ENCODE data around the gene FADS1. TPM values are rescaled to one million over a fixed set of nuclear protein-coding genes. Genes with fewer than 3 reads are reported as not detected.
A peak's percentile ranks its signal among the peaks of the same experiment; 100 is the strongest.

Gene FADS1
- total and polyA plus RNA-seq, 4 donors, result 63.6 to 94.9 (median 91.9) TPM

DNA sequence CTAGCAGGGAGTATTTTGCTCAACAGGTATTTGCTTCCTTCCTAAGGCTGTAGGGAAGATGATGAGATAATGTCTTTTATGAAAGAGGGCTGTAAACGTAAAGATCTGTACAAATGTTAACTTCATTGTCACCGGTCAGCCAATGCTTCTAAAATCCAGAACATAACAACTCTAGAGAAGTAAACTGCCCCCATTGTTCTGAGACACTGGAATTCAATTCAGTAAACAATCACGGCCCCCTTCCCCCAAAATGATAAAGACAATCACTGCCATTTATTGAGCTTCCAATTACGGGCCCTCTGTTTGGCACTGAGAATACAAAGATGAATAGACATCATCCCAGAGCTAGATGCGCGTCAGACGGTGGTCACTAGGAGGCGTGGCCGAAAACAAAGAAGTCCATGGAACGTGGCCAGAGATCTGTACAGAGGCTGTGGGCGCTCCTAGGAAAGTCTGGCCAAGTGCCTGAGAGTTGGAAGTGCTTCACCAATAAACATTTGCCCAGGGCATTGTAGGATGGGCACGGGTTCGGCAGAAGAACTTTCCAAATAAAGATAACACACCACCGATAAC, 25.0 kb downstream of the FADS1 start:
- Histone ChIP-seq H3K4me1 (ENCODE audit: control insufficient read depth, insufficient read depth, low read length) (peaks cover 38% of the 10 kb centered on the region), H3K9me3 (ENCODE audit: control insufficient read depth, insufficient read depth, low read length) (no peaks in the 10 kb centered on the region), H3K4me3 (ENCODE audit: low read depth, low read length) (peak overlapping the region; percentile 90), H3K27ac (ENCODE audit: low read depth, low read length) (peak overlapping the region; percentile 93), H3K36me3 (ENCODE audit: control insufficient read depth, insufficient read depth, low read length) (peaks cover 51% of the 10 kb centered on the region), H3K27me3 (ENCODE audit: control insufficient read depth, insufficient read depth, low read length) (no peaks in the 10 kb centered on the region)
- WGBS (ENCODE audit: insufficient coverage), result 0% methylated on average over 11 of the region's 14 CpGs
- peak; percentile 61 to 94 (median 74) for DNase-seq (ENCODE audit: low read depth in 4 of 6, low spot score in 6 of 6)

- WGBS (ENCODE audit: insufficient coverage), result 53% methylated on average over 6 of the region's 9 CpGs
Observed at GRCh38 chr11:61787928-61788491, 28.8 kb downstream of the FADS1 start.

GRCh38 chr11:61785837-61786402, 30.9 kb downstream of the FADS1 start:
- H3K9me3 ChIP-seq (ENCODE audit: control insufficient read depth, insufficient read depth, low read length), result no peaks in the 10 kb centered on the region
- 84% methylated on average over 7 of the region's 11 CpGs for WGBS (ENCODE audit: insufficient coverage)
- H3K27ac ChIP-seq (ENCODE audit: low read depth, low read length), result no peak overlapping the region
- no peaks in the 10 kb centered on the region for H3K27me3 ChIP-seq (ENCODE audit: control insufficient read depth, insufficient read depth, low read length)
- H3K4me3 ChIP-seq (ENCODE audit: low read depth, low read length), result no peak overlapping the region
- DNase-seq (ENCODE audit: low read depth in 4 of 6, low spot score in 6 of 6), result no peak
- peaks cover 92% of the 10 kb centered on the region for H3K36me3 ChIP-seq (ENCODE audit: control insufficient read depth, insufficient read depth, low read length)
- peaks cover 19% of the 10 kb centered on the region for H3K4me1 ChIP-seq (ENCODE audit: control insufficient read depth, insufficient read depth, low read length)

More at GRCh38 chr11:61787928-61788491, 28.8 kb downstream of the FADS1 start:
- peaks cover 75% of the 10 kb centered on the region for H3K36me3 ChIP-seq (ENCODE audit: control insufficient read depth, insufficient read depth, low read length)
- H3K9me3 ChIP-seq (ENCODE audit: control insufficient read depth, insufficient read depth, low read length), result no peaks in the 10 kb centered on the region
- H3K4me1 ChIP-seq (ENCODE audit: control insufficient read depth, insufficient read depth, low read length), result peaks cover 26% of the 10 kb centered on the region
- no peak overlapping the region for H3K4me3 ChIP-seq (ENCODE audit: low read depth, low read length)
- H3K27ac ChIP-seq (ENCODE audit: low read depth, low read length), result no peak overlapping the region
- peak in 2 of 6 donors; percentile 42 to 49 for DNase-seq (ENCODE audit: low read depth in 4 of 6, low spot score in 6 of 6)
- no peaks in the 10 kb centered on the region for H3K27me3 ChIP-seq (ENCODE audit: control insufficient read depth, insufficient read depth, low read length)

GRCh38 chr11:61784506-61784805, 32.3 kb downstream of the FADS1 start:
- no peaks in the 10 kb centered on the region for H3K9me3 ChIP-seq (ENCODE audit: control insufficient read depth, insufficient read depth, low read length)
- no peak overlapping the region for H3K27ac ChIP-seq (ENCODE audit: low read depth, low read length)
- peaks cover 94% of the 10 kb centered on the region for H3K36me3 ChIP-seq (ENCODE audit: control insufficient read depth, insufficient read depth, low read length)
- no peak overlapping the region for H3K4me3 ChIP-seq (ENCODE audit: low read depth, low read length)
- no peak for DNase-seq (ENCODE audit: low read depth in 4 of 6, low spot score in 6 of 6)
- 80% methylated on average over 7 of the region's 7 CpGs for WGBS (ENCODE audit: insufficient coverage)
- peaks cover 7% of the 10 kb centered on the region for H3K4me1 ChIP-seq (ENCODE audit: control insufficient read depth, insufficient read depth, low read length)
- H3K27me3 ChIP-seq (ENCODE audit: control insufficient read depth, insufficient read depth, low read length), result no peaks in the 10 kb centered on the region

DNA sequence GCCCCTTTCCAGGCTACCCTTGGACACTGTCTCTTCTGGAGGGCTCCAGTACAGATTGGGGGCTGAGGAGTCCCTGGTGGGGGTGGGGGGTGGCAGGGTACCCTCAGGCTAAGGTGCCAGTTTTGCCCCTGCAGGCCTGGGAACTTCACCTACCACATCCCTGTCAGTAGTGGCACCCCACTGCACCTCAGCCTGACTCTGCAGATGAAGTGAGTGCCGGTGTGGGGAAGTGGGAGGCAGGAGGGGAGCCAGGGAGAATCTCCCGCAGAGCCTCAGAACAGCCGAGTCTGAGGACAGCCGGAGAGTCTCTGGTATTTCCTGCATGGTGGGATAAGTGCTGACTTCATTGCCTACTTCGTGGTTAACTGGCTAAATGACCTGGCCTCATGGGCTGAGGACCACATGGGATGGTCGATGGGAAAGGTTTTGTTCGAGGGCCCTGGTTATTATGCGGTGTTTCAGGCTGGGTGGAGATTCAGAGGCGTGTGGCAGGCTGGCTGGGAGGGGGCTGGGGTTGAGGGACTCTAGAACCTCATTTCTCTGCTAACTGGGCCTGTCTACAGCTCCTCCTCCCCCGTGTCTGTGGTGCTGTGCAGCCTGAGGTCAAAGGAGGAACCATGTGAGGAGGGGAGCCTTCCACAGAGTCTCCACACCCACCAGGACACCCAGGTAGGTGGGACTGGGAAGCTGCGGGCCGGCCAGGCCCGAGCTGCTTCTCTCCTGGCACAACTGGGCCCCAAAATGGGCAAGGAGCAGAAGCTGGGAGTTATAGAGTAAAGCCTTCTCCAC, 32.9 kb downstream of the FADS1 start:
- whole genome bisulfite sequencing (ENCODE audit: insufficient coverage), result 60% methylated on average over 6 of the region's 13 CpGs
- no peak for DNase-seq (ENCODE audit: low read depth in 4 of 6, low spot score in 6 of 6)
- Histone ChIP-seq H3K36me3 (ENCODE audit: control insufficient read depth, insufficient read depth, low read length) (peaks cover 94% of the 10 kb centered on the region), H3K27ac (ENCODE audit: low read depth, low read length) (no peak overlapping the region), H3K9me3 (ENCODE audit: control insufficient read depth, insufficient read depth, low read length) (no peaks in the 10 kb centered on the region), H3K4me1 (ENCODE audit: control insufficient read depth, insufficient read depth, low read length) (peaks cover 5% of the 10 kb centered on the region), H3K27me3 (ENCODE audit: control insufficient read depth, insufficient read depth, low read length) (no peaks in the 10 kb centered on the region), H3K4me3 (ENCODE audit: low read depth, low read length) (no peak overlapping the region)

DNA sequence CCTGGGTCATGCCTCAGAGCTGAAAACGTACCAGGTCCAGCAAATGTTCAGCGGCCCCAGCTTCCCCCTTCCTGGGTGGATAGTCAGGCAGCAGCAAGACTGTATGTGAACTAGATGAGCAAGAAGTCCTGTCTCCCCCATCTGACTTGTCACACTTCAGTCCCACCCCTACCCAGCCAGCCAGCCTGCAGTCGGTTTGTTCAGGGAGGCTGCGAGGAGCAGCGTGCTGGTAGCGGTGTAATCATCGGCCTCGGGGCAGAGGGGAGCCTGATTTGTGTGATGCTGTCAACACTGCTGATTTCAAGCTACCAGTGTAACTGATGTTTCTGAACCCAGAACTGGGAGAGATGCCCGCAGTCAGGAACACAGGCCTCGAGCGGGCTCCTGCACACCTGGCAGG, 34.0 kb downstream of the FADS1 start:
- Histone ChIP-seq H3K4me3 (ENCODE audit: low read depth, low read length) (no peak overlapping the region), H3K27me3 (ENCODE audit: control insufficient read depth, insufficient read depth, low read length) (no peaks in the 10 kb centered on the region), H3K36me3 (ENCODE audit: control insufficient read depth, insufficient read depth, low read length) (peaks cover 86% of the 10 kb centered on the region), H3K4me1 (ENCODE audit: control insufficient read depth, insufficient read depth, low read length) (peaks cover 8% of the 10 kb centered on the region), H3K27ac (ENCODE audit: low read depth, low read length) (no peak overlapping the region), H3K9me3 (ENCODE audit: control insufficient read depth, insufficient read depth, low read length) (no peaks in the 10 kb centered on the region)
- DNase-seq (ENCODE audit: low read depth in 4 of 6, low spot score in 6 of 6), result no peak
- WGBS (ENCODE audit: insufficient coverage), result 85% methylated on average over 11 of the region's 11 CpGs

DNA sequence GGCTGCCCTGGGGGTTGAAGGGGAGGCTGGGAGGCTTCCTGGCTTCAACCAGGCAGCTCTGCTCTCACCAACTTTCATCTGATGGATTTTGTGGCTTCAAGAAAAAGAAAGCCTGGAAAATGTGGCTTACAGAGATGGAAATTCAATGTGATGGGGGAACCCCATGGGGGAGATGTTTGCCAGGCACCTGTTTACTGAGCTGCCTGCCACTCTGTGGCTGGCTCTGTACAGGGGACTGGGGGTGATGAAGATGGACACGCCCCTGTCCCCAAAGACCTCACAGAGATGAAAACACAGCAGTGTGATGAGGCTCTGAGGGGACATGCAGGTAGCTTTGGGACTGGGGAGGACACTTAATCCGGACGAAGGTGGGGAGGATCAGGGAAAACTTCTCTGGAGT, 34.5 kb downstream of the FADS1 start:
- no peaks in the 10 kb centered on the region for H3K27me3 ChIP-seq (ENCODE audit: control insufficient read depth, insufficient read depth, low read length)
- DNase-seq (ENCODE audit: low read depth in 4 of 6, low spot score in 6 of 6), result no peak
- H3K9me3 ChIP-seq (ENCODE audit: control insufficient read depth, insufficient read depth, low read length), result no peaks in the 10 kb centered on the region
- H3K4me1 ChIP-seq (ENCODE audit: control insufficient read depth, insufficient read depth, low read length), result peaks cover 12% of the 10 kb centered on the region
- WGBS (ENCODE audit: insufficient coverage), result 100% methylated on average over 2 of the region's 3 CpGs
- H3K36me3 ChIP-seq (ENCODE audit: control insufficient read depth, insufficient read depth, low read length), result peaks cover 84% of the 10 kb centered on the region
- H3K27ac ChIP-seq (ENCODE audit: low read depth, low read length), result no peak overlapping the region
- no peak overlapping the region for H3K4me3 ChIP-seq (ENCODE audit: low read depth, low read length)

DNA sequence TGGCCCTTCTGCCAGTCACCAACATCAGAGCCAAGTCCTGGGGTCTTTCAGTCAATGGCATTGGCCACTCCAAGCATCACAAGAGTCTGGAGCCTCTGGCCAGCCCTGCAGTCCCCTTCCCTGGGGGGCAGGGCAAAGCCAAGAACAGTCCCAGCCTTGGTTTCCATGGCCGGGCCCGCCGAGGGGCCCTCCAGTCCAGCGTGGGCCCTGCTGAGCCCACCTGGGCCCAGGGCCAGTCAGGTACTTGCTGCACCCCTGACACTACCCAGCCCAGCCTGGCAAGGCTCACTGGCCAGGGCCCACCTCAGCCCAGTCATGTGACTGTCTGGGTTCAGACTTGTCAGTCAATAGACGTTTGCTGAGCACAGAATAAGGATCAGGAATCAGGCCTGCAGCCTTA, 35.2 kb downstream of the FADS1 start:
- H3K4me1 ChIP-seq (ENCODE audit: control insufficient read depth, insufficient read depth, low read length), result peaks cover 17% of the 10 kb centered on the region
- H3K4me3 ChIP-seq (ENCODE audit: low read depth, low read length), result no peak overlapping the region
- DNase-seq (ENCODE audit: low read depth in 4 of 6, low spot score in 6 of 6), result no peak
- no peak overlapping the region for H3K27ac ChIP-seq (ENCODE audit: low read depth, low read length)
- no peaks in the 10 kb centered on the region for H3K9me3 ChIP-seq (ENCODE audit: control insufficient read depth, insufficient read depth, low read length)
- H3K27me3 ChIP-seq (ENCODE audit: control insufficient read depth, insufficient read depth, low read length), result no peaks in the 10 kb centered on the region
- H3K36me3 ChIP-seq (ENCODE audit: control insufficient read depth, insufficient read depth, low read length), result peaks cover 79% of the 10 kb centered on the region
- 87% methylated on average over 4 of the region's 5 CpGs for WGBS (ENCODE audit: insufficient coverage)

- 78% methylated on average over 9 of the region's 9 CpGs for WGBS (ENCODE audit: insufficient coverage)
- DNase-seq (ENCODE audit: low read depth in 4 of 6, low spot score in 6 of 6), result no peak
- Histone ChIP-seq H3K9me3 (ENCODE audit: control insufficient read depth, insufficient read depth, low read length) (no peaks in the 10 kb centered on the region), H3K27me3 (ENCODE audit: control insufficient read depth, insufficient read depth, low read length) (no peaks in the 10 kb centered on the region), H3K36me3 (ENCODE audit: control insufficient read depth, insufficient read depth, low read length) (peaks cover 75% of the 10 kb centered on the region), H3K27ac (ENCODE audit: low read depth, low read length) (no peak overlapping the region), H3K4me3 (ENCODE audit: low read depth, low read length) (no peak overlapping the region), H3K4me1 (ENCODE audit: control insufficient read depth, insufficient read depth, low read length) (peaks cover 17% of the 10 kb centered on the region)
Observed at GRCh38 chr11:61780581-61781162, 36.1 kb downstream of the FADS1 start.
